VCaP (cell line): ENCODE data around the gene FYN.

ENCODE experiments used
- H3K27ac ChIP-seq: fragments of 450-650 bp; 2 replicates; pipeline ENCODE4 v1.5.1; 2017
- CTCF ChIP-seq: fragments of 450-650 bp; conservative IDR thresholded peaks from 2 replicates; pipeline ENCODE4 v1.5.1; 2017; ENCODE audit warnings: mild to moderate bottlenecking, moderate library complexity

Gene FYN

GRCh38 chr6:111711476-111711875 is 161.8 kb downstream of the FYN start:
- no peak overlapping the region for H3K27ac ChIP-seq

GRCh38 chr6:111710911-111711310 is 162.3 kb downstream of the FYN start:
- H3K27ac ChIP-seq: no peak overlapping the region

More at GRCh38 chr6:111711476-111711875, 161.8 kb downstream of the FYN start:
- TF ChIP-seq CTCF: no peak

GRCh38 chr6:111710439-111710838 is 162.8 kb downstream of the FYN start:
- TF ChIP-seq CTCF: no peak
- H3K27ac ChIP-seq: peak overlapping the region; percentile 31; the same call in 1 of the 2 replicates

More at GRCh38 chr6:111710911-111711310, 162.3 kb downstream of the FYN start:
- TF ChIP-seq CTCF: no peak

GRCh38 chr6:111709615-111710398 is 163.4 kb downstream of the FYN start:
- H3K27ac ChIP-seq: peak overlapping the region; percentile 31; the same call in 1 of the 2 replicates
- TF ChIP-seq CTCF: peak; percentile 73

- no peak for TF ChIP-seq CTCF
- no peak overlapping the region for H3K27ac ChIP-seq
Observed at GRCh38 chr6:111709201-111709600, 164.1 kb downstream of the FYN start.

- TF ChIP-seq CTCF: no peak
- H3K27ac ChIP-seq: peak overlapping the region; percentile 43
Observed at GRCh38 chr6:111707773-111708172, 165.5 kb downstream of the FYN start.

GRCh38 chr6:111706841-111707391 is 166.3 kb downstream of the FYN start:
- H3K27ac ChIP-seq: peak overlapping the region; percentile 43
- no peak for TF ChIP-seq CTCF
